IMR-90 (cell line): Measurements from ENCODE around the gene FRYL. TPM values are rescaled to one million over a fixed set of nuclear protein-coding genes. Genes with fewer than 3 reads are reported as not detected.
A peak's percentile ranks its signal among the peaks of the same experiment; 100 is the strongest.

ENCODE experiments used
- ATAC-seq: fragments of 200-7000 bp; cut with Tn5 transposase; 2 replicates; pipeline ENCODE4 v1.9.1; 2020; ENCODE audit warnings: low read depth, mild to moderate bottlenecking, moderate library complexity
- BruUV-seq: library from RNA; stranded (reverse); fragments of 400-500 nt; replicated peaks from 2 replicates; lab custom pipeline; 2021; lab: Mats Ljungman, UMichigan
- CTCF ChIA-PET: fragments of 300-600 bp; formaldehyde crosslinking; extraction: SDS; loops from one replicate; lab custom pipeline; 2021; ENCODE audit warnings: antibody characterized with exemption; lab: Yijun Ruan, JAX
- POLR2A ChIA-PET: fragments of 300-600 bp; sonication (Branson Sonifier 250); formaldehyde crosslinking; loops from one replicate; lab custom pipeline; 2022; ENCODE audit warnings: antibody characterized with exemption; ENCODE audit not compliant: unreplicated experiment; lab: Charles Lee
- DNase-seq: peaks from one replicate; pipeline ENCODE4 v3.0.0; 2013
- H2AFZ ChIP-seq: replicated peaks from 2 replicates; pipeline ENCODE3; 2013; ENCODE audit warnings: low read length, mild to moderate bottlenecking; ENCODE audit not compliant: poor library complexity
- H2AK5ac ChIP-seq: 2 replicates; pipeline ENCODE4 v1.6.1; 2013; ENCODE audit warnings: low read depth, low read length, inconsistent platforms
- H2AK9ac ChIP-seq: replicated peaks from 2 replicates; pipeline ENCODE3; 2013; ENCODE audit warnings: mild to moderate bottlenecking, low read depth, low read length, moderate library complexity; ENCODE audit not compliant: poor library complexity
- H2BK120ac ChIP-seq: 2 replicates; pipeline ENCODE4 v1.6.1; 2013; ENCODE audit warnings: low read depth, low read length, inconsistent platforms
- H2BK15ac ChIP-seq: 3 replicates; pipeline ENCODE4 v1.6.1; 2013; ENCODE audit warnings: low read depth, low read length, inconsistent platforms
- H2BK20ac ChIP-seq: 2 replicates; pipeline ENCODE4 v1.6.1; 2013; ENCODE audit warnings: low read depth, mild to moderate bottlenecking, inconsistent platforms, low read length, moderate library complexity
- H2BK5ac ChIP-seq: 2 replicates; pipeline ENCODE4 v1.6.1; 2013; ENCODE audit warnings: mild to moderate bottlenecking, low read depth, low read length, inconsistent platforms; ENCODE audit not compliant: poor library complexity, severe bottlenecking
- H3K14ac ChIP-seq: replicated peaks from 2 replicates; pipeline ENCODE4 v1.6.1; 2013; ENCODE audit warnings: low read depth, low read length, inconsistent platforms
- H3K18ac ChIP-seq: 2 replicates; pipeline ENCODE4 v1.6.1; 2013; ENCODE audit warnings: low read depth, low read length, control low read depth
- H3K23ac ChIP-seq: 2 replicates; pipeline ENCODE4 v1.6.1; 2013; ENCODE audit warnings: low read depth, low read length, inconsistent platforms
- H3K27ac ChIP-seq: 2 replicates; pipeline ENCODE4 v1.5.1; 2013; ENCODE audit warnings: mild to moderate bottlenecking, control low read depth, low read length; ENCODE audit not compliant: insufficient read depth
- H3K27me3 ChIP-seq: 2 replicates; pipeline ENCODE4 v1.6.1; 2013; ENCODE audit warnings: low read length; ENCODE audit not compliant: control insufficient read depth, insufficient read depth
- H3K36me3 ChIP-seq: 2 replicates; pipeline ENCODE4 v1.6.1; 2013; ENCODE audit warnings: low read length, mixed read lengths; ENCODE audit not compliant: control insufficient read depth, insufficient read depth
- H3K4ac ChIP-seq: 2 replicates; pipeline ENCODE4 v1.6.1; 2013; ENCODE audit warnings: low read depth, low read length, inconsistent platforms
- H3K4me1 ChIP-seq: 2 replicates; pipeline ENCODE4 v1.6.1; 2013; ENCODE audit warnings: low read length, mixed read lengths; ENCODE audit not compliant: control insufficient read depth, insufficient read depth
- H3K4me2 ChIP-seq: 2 replicates; pipeline ENCODE4 v1.6.1; 2013; ENCODE audit warnings: low read depth, mild to moderate bottlenecking, control low read depth, low read length, moderate library complexity
- H3K4me3 ChIP-seq: 2 replicates; pipeline ENCODE4 v1.5.1; 2013; ENCODE audit warnings: low read depth, mild to moderate bottlenecking, control low read depth, low read length, moderate library complexity; ENCODE audit not compliant: insufficient read depth
- H3K56ac ChIP-seq: 2 replicates; pipeline ENCODE4 v1.6.1; 2013; ENCODE audit warnings: low read length, inconsistent platforms; ENCODE audit not compliant: insufficient read depth; ENCODE audit errors: extremely low read depth
- H3K79me1 ChIP-seq, 2 experiments: 2 replicates each; pipeline ENCODE4 v1.6.1; 2013; ENCODE audit warnings: low read length in 2 of 2, inconsistent platforms in 1 of 2, low read depth in 1 of 2
- H3K9ac ChIP-seq: 2 replicates; pipeline ENCODE4 v1.6.1; 2013; ENCODE audit warnings: low read depth, low read length, control low read depth
- H3K9me1 ChIP-seq: 2 replicates; pipeline ENCODE4 v1.6.1; 2013; ENCODE audit warnings: low read length, inconsistent platforms; ENCODE audit not compliant: insufficient read depth
- H3K9me3 ChIP-seq: 2 replicates; pipeline ENCODE4 v1.6.1; 2013; ENCODE audit warnings: low read length; ENCODE audit not compliant: control insufficient read depth, insufficient read depth
- H4K20me1 ChIP-seq: 2 replicates; pipeline ENCODE4 v1.6.1; 2013; ENCODE audit warnings: low read length, inconsistent platforms; ENCODE audit not compliant: insufficient read depth
- H4K5ac ChIP-seq: 2 replicates; pipeline ENCODE4 v1.6.1; 2013; ENCODE audit warnings: mild to moderate bottlenecking, low read depth, low read length, control low read depth
- H4K8ac ChIP-seq, 2 experiments: 2 replicates each; pipeline ENCODE4 v1.6.1; 2013; ENCODE audit warnings: low read depth in 2 of 2, low read length in 2 of 2, control low read depth in 1 of 2, inconsistent platforms in 1 of 2
- H4K91ac ChIP-seq: 2 replicates; pipeline ENCODE4 v1.6.1; 2013; ENCODE audit warnings: low read depth, low read length, inconsistent platforms; ENCODE audit not compliant: insufficient read depth
- CEBPB ChIP-seq: IDR thresholded peaks from 2 replicates; pipeline ENCODE4 v1.6.1; 2012; ENCODE audit warnings: low read depth, low read length, improper control_type of control experiment
- CHD1 ChIP-seq: IDR thresholded peaks from 2 replicates; pipeline ENCODE4 v1.6.1; 2012; ENCODE audit warnings: low read depth, low read length, improper control_type of control experiment
- WGBS, 2 experiments: methylation state at CpG; one replicate each; pipeline versions ENCODE4 v1.1.5 to v1.1.7; 2013; ENCODE audit warnings: missing lambda C conversion rate in 2 of 2; ENCODE audit not compliant: insufficient read length in 1 of 2; ENCODE audit errors: extremely low coverage in 2 of 2; 5-methylcytosine and 5-hydroxymethylcytosine counted together
- dilution Hi-C: fragments of 300-500 bp; cut with HindIII; formaldehyde crosslinking; loops from one replicate; pipeline ENCODE4 v1.14.3; 2018; ENCODE audit warnings: low sequenced_read_pairs; ENCODE audit not compliant: unreplicated experiment
- in situ Hi-C: fragments of 300-500 bp; cut with MboI; formaldehyde crosslinking; loops from 3 replicates; pipeline ENCODE4 v1.14.3; 2019; ENCODE audit warnings: low sequenced_read_pairs, inconsistent platforms, mixed read lengths
- intact Hi-C: fragments of 100-400 bp; cut with micrococcal nuclease; formaldehyde crosslinking; loops from 2 replicates; pipeline ENCODE4 v1.10.0; 2022
- polyA plus RNA-seq, 3 experiments: library from polyadenylated mRNA; depleted of rRNA; stranded (reverse); fragments of >200 nt; gene quantifications; 2 replicates each; pipeline ENCODE4 v1.2.3, GENCODE V29; 2012; ENCODE audit warnings: low replicate concordance in 1 of 3
- total RNA-seq: library from RNA; depleted of rRNA; stranded (reverse); fragments of >200 nt; gene quantifications from 2 replicates; pipeline ENCODE4 v1.2.3, GENCODE V29; 2012

Gene FRYL
- total and polyA plus RNA-seq, 2 of the 4 experiments (the other 2 are of a cell fraction), result 9.9 to 77.4 TPM

DNA sequence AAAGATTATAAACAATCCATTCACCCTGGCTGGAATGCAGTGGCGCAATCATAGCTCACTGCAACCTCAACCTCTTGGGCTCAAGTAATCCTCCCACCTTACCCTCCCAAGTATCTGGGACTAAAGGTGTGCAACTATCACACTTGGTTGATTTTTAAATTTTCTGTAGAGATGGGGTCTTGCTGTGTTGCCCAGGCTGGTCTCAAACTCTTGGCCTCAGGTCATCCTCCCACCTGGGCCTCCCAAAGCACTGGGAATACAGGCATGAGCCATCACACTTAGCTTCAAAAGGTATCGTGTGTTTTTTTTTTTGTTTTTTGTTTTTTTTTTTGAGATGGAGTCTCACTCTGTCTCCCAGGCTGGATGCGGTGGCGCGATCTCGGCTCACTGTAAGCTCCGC, 71.5 kb downstream of the FRYL start:
- H2AK9ac ChIP-seq, result no peak overlapping the region
- no peak overlapping the region for H3K56ac ChIP-seq

More for the DNA sequence above, 71.5 kb downstream of the FRYL start:
- no peak overlapping the region for H3K4me3 ChIP-seq
- no peak overlapping the region for H4K91ac ChIP-seq
- in situ Hi-C loops, result no loop called here
- no peak overlapping the region for H2BK15ac ChIP-seq
- H4K8ac ChIP-seq, result no peak overlapping the region
- H3K4ac ChIP-seq, result no peak overlapping the region
- H3K4me2 ChIP-seq, result no peak overlapping the region
- H3K36me3 ChIP-seq, result no peaks in the 10 kb centered on the region
- no peak overlapping the region for H2BK5ac ChIP-seq
- H3K27ac ChIP-seq, result no peak overlapping the region
- peaks cover 3% of the 10 kb centered on the region; the same call in 1 of the 2 replicates for H4K20me1 ChIP-seq
- CTCF ChIA-PET, result no interaction called here
- 0 out of 2 replicates have a peak, but pooled peaks cover 3% of the 10 kb centered on the region for H3K9me1 ChIP-seq
- TF ChIP-seq CHD1 (no peak), CEBPB (peak; percentile 57)
- ATAC-seq (no peak), DNase-seq (no peak)
- no peak overlapping the region for H2AK5ac ChIP-seq
- dilution Hi-C loops, result no loop called here
- no peak overlapping the region for H3K9ac ChIP-seq
- no TSS peak for BruUV-seq
- no peak overlapping the region for H2AFZ ChIP-seq
- WGBS, 2 experiments, result no CpG with 5 or more reads among the region's 7 CpGs
- H2BK20ac ChIP-seq, result no peak overlapping the region
- peaks cover 4% of the 10 kb centered on the region; the same call in 1 of the 2 replicates for H3K4me1 ChIP-seq
- no peak overlapping the region for H4K5ac ChIP-seq
- POLR2A ChIA-PET, result no interaction called here
- H2BK120ac ChIP-seq, result no peak overlapping the region
- H3K27me3 ChIP-seq, result no peaks in the 10 kb centered on the region
- H3K14ac ChIP-seq, result no peak overlapping the region
- no peak overlapping the region for H3K23ac ChIP-seq
- no peak overlapping the region for H3K18ac ChIP-seq
- H3K79me1 ChIP-seq, result peaks cover 19 to 35% of the 10 kb centered on the region in 2 experiments
- intact Hi-C loops, result no loop called here
- no peaks in the 10 kb centered on the region for H3K9me3 ChIP-seq
